Keratinocyte (primary cell): ENCODE results near the gene KBTBD12. TPM values are rescaled to one million over a fixed set of nuclear protein-coding genes. Genes with fewer than 3 reads are reported as not detected.
A peak's percentile ranks its signal among the peaks of the same experiment; 100 is the strongest.
"Not testable (repeated sequence)": the region's sequence is repeated elsewhere in the genome, so short reads cannot be mapped to it uniquely, and the experiment has no call there.

Experiments
- DNase-seq: peaks from one replicate; pipeline ENCODE4 v3.0.0-alpha.2; 2011; ENCODE audit warnings: low read depth, missing footprints, low spot score
- FAIRE-seq: peaks from 2 replicates; lab custom pipeline; 2011; peaks lifted over from hg19 to GRCh38; lab: Jason Lieb, UNC
- H2AFZ ChIP-seq: 2 replicates; pipeline ENCODE4 v1.6.0; 2012; ENCODE audit warnings: low read length, control low read depth, inconsistent platforms; ENCODE audit not compliant: control insufficient read depth
- H3K27ac ChIP-seq: 2 replicates; pipeline ENCODE4 v1.5.1; 2011; ENCODE audit warnings: low read length; ENCODE audit not compliant: control insufficient read depth, insufficient read depth
- H3K27me3 ChIP-seq: 3 replicates; pipeline ENCODE4 v1.6.0; 2011; ENCODE audit warnings: low read length; ENCODE audit not compliant: control insufficient read depth, insufficient read depth; ENCODE audit errors: extremely low read depth
- H3K36me3 ChIP-seq, 2 experiments: 2 replicates in 1 of 2; 3 replicates in 1 of 2; pipeline ENCODE4 v1.5.1; 2011; ENCODE audit warnings: low read length in 2 of 2, mild to moderate bottlenecking in 1 of 2; ENCODE audit not compliant: control insufficient read depth in 2 of 2, insufficient read depth in 2 of 2; ENCODE audit errors: extremely low read depth in 1 of 2
- H3K4me1 ChIP-seq: 3 replicates; pipeline ENCODE4 v1.5.1; 2011; ENCODE audit warnings: low read length; ENCODE audit not compliant: control insufficient read depth, insufficient read depth; ENCODE audit errors: extremely low read depth
- H3K4me2 ChIP-seq: 3 replicates; pipeline ENCODE4 v1.6.0; 2011; ENCODE audit warnings: low read depth, low read length; ENCODE audit not compliant: control insufficient read depth, insufficient read depth; ENCODE audit errors: extremely low read depth
- H3K4me3 ChIP-seq, 3 experiments: fragments of 200-600 bp in 1 of 3; sonication (generic) in 1 of 3; 2 replicates in 2 of 3; 3 replicates in 1 of 3; pipeline ENCODE4 v1.5.1; 2011 to 2016; ENCODE audit warnings: low read length in 3 of 3, mild to moderate bottlenecking in 3 of 3, control low read depth in 2 of 3, inconsistent platforms in 1 of 3, low read depth in 1 of 3, mixed read lengths in 1 of 3, mixed run types in 1 of 3, moderate library complexity in 1 of 3; ENCODE audit not compliant: control insufficient read depth in 2 of 3, insufficient read depth in 2 of 3; ENCODE audit errors: extremely low read depth in 1 of 3
- H3K79me2 ChIP-seq: 2 replicates; pipeline ENCODE4 v1.6.0; 2012; ENCODE audit warnings: low read length; ENCODE audit not compliant: control insufficient read depth, insufficient read depth
- H3K9ac ChIP-seq: 3 replicates; pipeline ENCODE4 v1.6.0; 2011; ENCODE audit warnings: low read length; ENCODE audit not compliant: control insufficient read depth, insufficient read depth; ENCODE audit errors: extremely low read depth
- H3K9me1 ChIP-seq: 3 replicates; pipeline ENCODE4 v1.6.0; 2011; ENCODE audit warnings: low read length; ENCODE audit not compliant: control insufficient read depth, insufficient read depth; ENCODE audit errors: extremely low read depth
- H3K9me3 ChIP-seq: 2 replicates; pipeline ENCODE4 v1.5.1; 2012; ENCODE audit warnings: low read depth, low read length; ENCODE audit not compliant: control insufficient read depth
- H4K20me1 ChIP-seq: 3 replicates; pipeline ENCODE4 v1.6.0; 2011; ENCODE audit warnings: low read length; ENCODE audit not compliant: control insufficient read depth, insufficient read depth; ENCODE audit errors: extremely low read depth
- CTCF ChIP-seq, 3 experiments: IDR thresholded peaks in 1 of 3; conservative IDR thresholded peaks in 1 of 3; optimal IDR thresholded peaks in 1 of 3; 2 replicates in 2 of 3; 3 replicates in 1 of 3; pipeline versions ENCODE3 to v1.5.1; 2011; ENCODE audit warnings: low read length in 3 of 3, mild to moderate bottlenecking in 3 of 3, moderate library complexity in 2 of 3, control low read depth in 1 of 3, inconsistent platforms in 1 of 3; ENCODE audit not compliant: insufficient read depth in 2 of 3; ENCODE audit errors: extremely low read depth in 1 of 3
- EZH2 ChIP-seq: IDR thresholded peaks from one replicate; pipeline ENCODE4 v1.6.1; 2012; ENCODE audit warnings: inconsistent platforms, mild to moderate bottlenecking, low read length, moderate library complexity
- dilution Hi-C: fragments of 300-500 bp; cut with MboI; formaldehyde crosslinking; loops from one replicate; pipeline ENCODE4 v1.7.0; 2020; ENCODE audit warnings: low sequenced_read_pairs; ENCODE audit not compliant: extremely low pct_ligation_motif_present
- polyA plus RNA-seq, 5 experiments: library from polyadenylated mRNA; depleted of rRNA in 3 of 5; stranded (reverse) in 3 of 5; stranded (forward) in 1 of 5; unstranded in 1 of 5; fragments of >200 nt; gene quantifications; 1 replicate in 1 of 5; 2 replicates in 3 of 5; 3 replicates in 1 of 5; pipeline versions ENCODE4 v1.2.1 to v1.2.3, GENCODE V29; 2011 to 2012; ENCODE audit warnings: missing spikeins in 2 of 5, low read depth in 1 of 5, low replicate concordance in 1 of 5

KBTBD12 gene
- polyA plus RNA-seq, 1 donor (not counting 4 experiments of a cell fraction or from before 2014, with no cell fraction given) = not detected

- Histone ChIP-seq H3K4me2 (no peak overlapping the region), H3K9me3 (no peaks in the 10 kb centered on the region), H3K36me3 (no peaks in the 10 kb centered on the region), H4K20me1 (no peaks in the 10 kb centered on the region), H3K4me1 (no peaks in the 10 kb centered on the region), H3K9me1 (no peaks in the 10 kb centered on the region), H2AFZ (no peak overlapping the region), H3K27ac (no peak overlapping the region), H3K4me3 (no peak overlapping the region), H3K9ac (no peak overlapping the region), H3K27me3 (no peaks in the 10 kb centered on the region), H3K79me2 (no peaks in the 10 kb centered on the region)
- dilution Hi-C loops = no loop called here
- no peak for TF ChIP-seq EZH2
- no peak for TF ChIP-seq CTCF (optimal IDR thresholded peaks at IDR 0.05 in 1 of 3, IDR thresholded peaks at IDR 0.05 in 1 of 3, conservative IDR thresholded peaks at IDR 0.05 in 1 of 3; ENCODE audit: extremely low read depth in 1 of 3, insufficient read depth in 2 of 3, low read length in 3 of 3)
- DNase-seq (no peak), FAIRE-seq (no peak)
Measured at GRCh38 chr3:127870156-127870555, 44.9 kb upstream of the KBTBD12 start.

- H3K27me3 ChIP-seq, H3K4me1 ChIP-seq, H4K20me1 ChIP-seq, H3K4me3 ChIP-seq, H3K9me3 ChIP-seq, H3K9me1 ChIP-seq, H3K4me2 ChIP-seq, dilution Hi-C loops, H3K36me3 ChIP-seq, H3K79me2 ChIP-seq, H2AFZ ChIP-seq, H3K27ac ChIP-seq, H3K9ac ChIP-seq: not testable (repeated sequence)
- peak; percentile 36 for FAIRE-seq
- peak; percentile 23 for DNase-seq
Measured at GRCh38 chr3:127874097-127874496, 40.9 kb upstream of the KBTBD12 start.

GRCh38 chr3:127881586-127881985 is 33.4 kb upstream of the KBTBD12 start:
- FAIRE-seq (no peak), DNase-seq (no peak)
- no peaks in the 10 kb centered on the region for H3K4me1 ChIP-seq
- no peaks in the 10 kb centered on the region for H3K9me3 ChIP-seq
- TF ChIP-seq EZH2 (no peak), CTCF (optimal IDR thresholded peaks at IDR 0.05 in 1 of 3, IDR thresholded peaks at IDR 0.05 in 1 of 3, conservative IDR thresholded peaks at IDR 0.05 in 1 of 3; ENCODE audit: extremely low read depth in 1 of 3, insufficient read depth in 2 of 3, low read length in 3 of 3) (no peak)
- H3K27me3 ChIP-seq = no peaks in the 10 kb centered on the region
- no peaks in the 10 kb centered on the region for H3K79me2 ChIP-seq
- H2AFZ ChIP-seq = no peak overlapping the region
- no peak overlapping the region for H3K4me2 ChIP-seq
- no peak overlapping the region for H3K4me3 ChIP-seq
- H3K27ac ChIP-seq = no peak overlapping the region
- no peak overlapping the region for H3K9ac ChIP-seq
- H4K20me1 ChIP-seq = no peaks in the 10 kb centered on the region
- no peaks in the 10 kb centered on the region for H3K36me3 ChIP-seq
- dilution Hi-C loops = no loop called here
- H3K9me1 ChIP-seq = no peaks in the 10 kb centered on the region
